Right atrium auricular region (tissue), 2 donors: ENCODE measurements around the gene TSNAXIP1. TPM values are rescaled to one million over a fixed set of nuclear protein-coding genes. Genes with fewer than 3 reads are reported as not detected.
"Not testable (repeated sequence)": the region's sequence is repeated elsewhere in the genome, so short reads cannot be mapped to it uniquely, and the experiment has no call there.

Source experiments
- DNase-seq: peaks from one replicate; pipeline ENCODE4 v3.0.0-alpha.2; 2019; ENCODE audit warnings: low spot score
- H3K27ac ChIP-seq, 2 donors: fragments of 200-600 bp; sonication (generic); 1 replicate in 1 of 2; 2 replicates in 1 of 2; pipeline ENCODE4 v1.5.1; 2016 to 2019
- H3K27me3 ChIP-seq, 2 donors: fragments of 200-600 bp; sonication (generic); one replicate each; pipeline versions ENCODE4 v1.5.1 to v1.6.0; 2017 to 2019
- H3K36me3 ChIP-seq: fragments of 200-600 bp; sonication (generic); one replicate; pipeline ENCODE4 v1.5.1; 2016
- H3K4me1 ChIP-seq, 2 donors: fragments of 200-600 bp; sonication (generic); one replicate each; pipeline versions ENCODE4 v1.5.1 to v1.6.0; 2017 to 2019
- H3K4me3 ChIP-seq, 2 donors: fragments of 200-600 bp; sonication (generic); 1 replicate in 1 of 2; 2 replicates in 1 of 2; pipeline ENCODE4 v1.5.1; 2017 to 2019; ENCODE audit warnings: mild to moderate bottlenecking in 1 of 2, moderate library complexity in 1 of 2
- H3K9me3 ChIP-seq, 2 donors: fragments of 200-600 bp; sonication (generic); one replicate each; pipeline ENCODE4 v1.5.1; 2019
- total RNA-seq, 2 donors: library from RNA; depleted of rRNA; stranded (reverse); fragments of >200 nt; gene quantifications; one replicate each; pipeline ENCODE4 v1.1.0, GENCODE V29; 2016
- TF ChIP-seq, protein P1 (sequence below), 2 donors: fragments of 200-600 bp; sonication (generic); IDR thresholded peaks; one replicate each; pipeline ENCODE4 v1.5.1; 2019; ENCODE audit warnings: antibody characterized with exemption in 2 of 2

TSNAXIP1 gene
- total RNA-seq, 2 donors from 2014 or later = 0.55 TPM; not detected in 1

DNA sequence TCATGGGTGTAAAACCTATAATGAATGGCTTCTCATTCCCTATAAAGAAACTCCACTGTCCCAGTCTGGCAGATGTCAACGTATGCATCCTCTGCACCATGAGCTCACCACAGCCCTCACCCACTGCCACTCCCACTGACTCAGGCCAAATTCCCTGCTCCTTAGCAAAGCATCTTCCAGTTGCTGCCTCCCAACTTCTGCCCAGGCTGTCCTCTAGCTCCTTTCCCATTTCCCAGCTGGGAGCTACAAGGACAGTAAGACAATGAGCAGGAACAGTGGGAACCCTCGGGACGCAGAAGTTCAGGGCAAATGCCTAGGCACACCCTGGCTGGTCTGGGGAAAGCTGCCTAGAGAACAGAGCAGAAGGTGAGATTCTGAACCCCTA is 26.3 kb downstream of the TSNAXIP1 start:
- DNase-seq = no peak

DNA sequence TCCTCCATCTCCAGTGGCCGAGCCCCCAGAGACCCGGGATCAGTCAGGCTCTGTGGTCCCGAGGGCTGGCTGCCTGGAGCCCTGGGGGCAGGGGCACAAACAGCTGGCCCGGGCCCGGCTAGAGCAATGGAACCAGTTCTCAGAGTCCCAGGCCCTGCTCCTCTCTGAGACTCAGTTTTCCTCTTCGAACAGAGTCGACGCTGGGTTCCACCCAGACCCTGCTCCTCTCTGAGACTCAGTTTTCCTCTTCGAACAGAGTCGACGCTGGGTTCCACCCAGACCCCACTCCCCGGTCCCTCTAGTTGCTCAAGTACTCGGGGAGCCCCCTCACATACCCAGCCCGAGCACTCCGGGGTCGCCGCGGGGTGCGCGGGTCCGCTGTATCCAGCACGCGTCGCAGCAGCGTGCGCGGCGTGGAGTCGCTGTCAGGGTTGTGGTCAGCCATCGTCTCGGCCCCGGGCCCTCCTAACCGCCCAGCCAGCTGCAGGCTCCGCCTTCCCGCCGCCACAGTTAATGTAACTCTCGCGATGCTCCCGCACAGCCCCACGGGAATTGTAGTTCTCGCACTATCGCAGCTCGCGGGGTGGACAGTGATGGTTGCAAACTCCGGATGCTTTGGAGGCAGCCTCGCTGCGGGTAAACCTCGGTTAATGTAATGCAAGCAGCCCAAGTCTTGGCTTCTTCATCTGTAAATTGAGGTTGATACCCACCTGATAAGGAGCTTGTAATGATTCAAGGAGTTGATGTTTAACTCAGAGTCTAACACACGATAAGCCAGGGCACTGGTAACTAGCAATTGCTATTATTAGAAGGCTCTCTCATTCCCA is 26.9 kb downstream of the TSNAXIP1 start:
- Histone ChIP-seq H3K4me1 (peaks cover 0 to 17% of the 10 kb centered on the region in 2 donors), H3K27ac (peak overlapping the region; percentile 69 to 70), H3K27me3 (no peaks in the 10 kb centered on the region), H3K4me3 (peak overlapping the region; percentile 76 to 98), H3K36me3 (peaks cover 27% of the 10 kb centered on the region), H3K9me3 (no peaks in the 10 kb centered on the region)
- TF ChIP-seq, protein P1, sequence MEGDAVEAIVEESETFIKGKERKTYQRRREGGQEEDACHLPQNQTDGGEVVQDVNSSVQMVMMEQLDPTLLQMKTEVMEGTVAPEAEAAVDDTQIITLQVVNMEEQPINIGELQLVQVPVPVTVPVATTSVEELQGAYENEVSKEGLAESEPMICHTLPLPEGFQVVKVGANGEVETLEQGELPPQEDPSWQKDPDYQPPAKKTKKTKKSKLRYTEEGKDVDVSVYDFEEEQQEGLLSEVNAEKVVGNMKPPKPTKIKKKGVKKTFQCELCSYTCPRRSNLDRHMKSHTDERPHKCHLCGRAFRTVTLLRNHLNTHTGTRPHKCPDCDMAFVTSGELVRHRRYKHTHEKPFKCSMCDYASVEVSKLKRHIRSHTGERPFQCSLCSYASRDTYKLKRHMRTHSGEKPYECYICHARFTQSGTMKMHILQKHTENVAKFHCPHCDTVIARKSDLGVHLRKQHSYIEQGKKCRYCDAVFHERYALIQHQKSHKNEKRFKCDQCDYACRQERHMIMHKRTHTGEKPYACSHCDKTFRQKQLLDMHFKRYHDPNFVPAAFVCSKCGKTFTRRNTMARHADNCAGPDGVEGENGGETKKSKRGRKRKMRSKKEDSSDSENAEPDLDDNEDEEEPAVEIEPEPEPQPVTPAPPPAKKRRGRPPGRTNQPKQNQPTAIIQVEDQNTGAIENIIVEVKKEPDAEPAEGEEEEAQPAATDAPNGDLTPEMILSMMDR (IDR thresholded peaks at IDR 0.05) = no peak
- peak; percentile 96 for DNase-seq

More for the DNA sequence above, 26.3 kb downstream of the TSNAXIP1 start:
- TF ChIP-seq, protein P1 (IDR thresholded peaks at IDR 0.05) = no peak
- H3K27ac ChIP-seq = peak overlapping the region; percentile 69 to 70
- peaks cover 0 to 17% of the 10 kb centered on the region in 2 donors for H3K4me1 ChIP-seq
- peaks cover 33% of the 10 kb centered on the region for H3K36me3 ChIP-seq
- H3K27me3 ChIP-seq = no peaks in the 10 kb centered on the region
- peak overlapping the region; percentile 76 to 98 for H3K4me3 ChIP-seq
- H3K9me3 ChIP-seq = no peaks in the 10 kb centered on the region

GRCh38 chr16:67834242-67834614 is 27.5 kb downstream of the TSNAXIP1 start:
- no peaks in the 10 kb centered on the region for H3K9me3 ChIP-seq
- H3K4me3 ChIP-seq = peak overlapping the region; percentile 76 to 98
- no peak for DNase-seq
- H3K27ac ChIP-seq = peak overlapping the region; percentile 69 to 70
- TF ChIP-seq, protein P1 (IDR thresholded peaks at IDR 0.05) = no peak
- H3K4me1 ChIP-seq = peaks cover 0 to 17% of the 10 kb centered on the region in 2 donors
- peaks cover 21% of the 10 kb centered on the region for H3K36me3 ChIP-seq
- no peaks in the 10 kb centered on the region for H3K27me3 ChIP-seq

DNA sequence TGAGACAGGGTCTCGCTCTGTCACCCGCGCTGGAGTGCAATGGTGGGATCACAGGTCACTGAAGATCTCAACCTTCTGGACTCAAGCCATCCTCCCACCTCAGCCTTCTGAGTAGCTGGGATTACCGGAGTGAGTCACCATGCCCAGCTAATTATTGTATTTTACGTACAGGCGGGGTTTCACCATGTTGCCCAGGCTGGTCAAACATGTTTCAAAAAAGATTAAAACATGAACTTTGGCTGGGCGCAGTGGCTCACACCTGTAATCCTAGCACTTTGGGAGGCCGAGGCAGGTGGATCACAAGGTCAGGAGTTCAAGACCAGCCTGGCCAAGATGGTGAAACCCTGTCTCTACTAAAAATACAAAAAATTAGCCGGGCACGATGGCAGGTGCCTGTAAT is 30.5 kb downstream of the TSNAXIP1 start:
- H3K36me3 ChIP-seq, H3K27ac ChIP-seq, H3K9me3 ChIP-seq, H3K4me3 ChIP-seq, H3K27me3 ChIP-seq, DNase-seq: not testable (repeated sequence)
- H3K4me1 ChIP-seq = peaks cover 0 to 21% of the 10 kb centered on the region in 2 donors

DNA sequence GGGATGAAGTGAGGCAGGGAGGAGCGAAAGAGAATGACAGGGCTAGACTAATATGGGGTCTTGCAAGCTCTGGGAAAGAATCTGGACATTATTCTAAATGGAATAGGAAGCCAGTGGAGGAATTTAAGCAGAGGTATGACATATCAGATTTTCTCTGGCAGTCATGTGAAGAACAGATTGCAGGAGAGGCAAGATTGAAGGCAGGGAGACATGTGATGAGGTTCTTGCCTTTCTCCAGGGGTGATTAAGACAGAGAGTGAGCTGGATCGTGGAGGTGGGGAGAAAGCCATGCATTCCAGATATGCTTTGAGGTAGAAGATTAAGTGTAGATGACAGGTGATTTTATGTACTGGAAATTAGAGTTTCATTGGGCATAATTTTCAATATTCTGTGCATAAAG is 31.1 kb downstream of the TSNAXIP1 start:
- Histone ChIP-seq H3K4me1 (peaks cover 0 to 21% of the 10 kb centered on the region in 2 donors), H3K27me3 (no peaks in the 10 kb centered on the region), H3K4me3 (no peak overlapping the region)

DNA sequence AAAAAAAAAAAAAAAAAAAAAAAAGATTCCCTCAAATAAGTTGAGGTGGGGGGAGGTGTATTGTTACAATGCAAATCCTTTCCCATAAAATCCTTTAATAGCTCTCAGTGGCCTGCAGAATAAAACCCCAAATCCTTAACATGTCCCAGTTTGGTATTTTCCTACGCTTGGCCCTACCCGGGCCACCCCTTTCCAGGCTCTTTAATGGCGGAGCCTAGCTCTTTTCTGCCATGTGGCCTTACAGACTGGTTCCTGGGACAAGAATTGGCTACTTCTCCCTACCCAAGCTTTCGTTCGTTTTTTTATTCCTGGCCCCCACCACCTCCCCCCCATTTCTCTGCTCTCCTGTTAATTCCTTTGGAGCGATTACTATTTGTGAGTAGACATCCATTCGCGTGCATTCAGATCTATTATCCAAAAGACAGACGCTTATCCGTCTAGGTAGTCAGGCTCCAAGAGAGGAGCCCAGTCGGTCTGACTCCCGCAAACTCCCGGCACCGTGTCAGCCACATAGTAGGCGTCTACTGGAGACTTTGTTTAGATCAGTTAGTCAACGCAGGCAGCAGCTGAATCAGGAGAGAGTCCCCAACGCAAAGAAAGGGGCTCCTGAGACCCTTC is 34.6 kb downstream of the TSNAXIP1 start:
- Histone ChIP-seq H3K4me1 (peaks cover 0 to 43% of the 10 kb centered on the region in 2 donors), H3K4me3 (peak overlapping the region; percentile 77 to 99)
- TF ChIP-seq, protein P1 (IDR thresholded peaks at IDR 0.05) = no peak

More for the DNA sequence above, 31.1 kb downstream of the TSNAXIP1 start:
- DNase-seq = no peak
- TF ChIP-seq, protein P1 (IDR thresholded peaks at IDR 0.05) = no peak
- Histone ChIP-seq H3K9me3 (no peaks in the 10 kb centered on the region), H3K27ac (no peak overlapping the region), H3K36me3 (no peaks in the 10 kb centered on the region)

More for the DNA sequence above, 34.6 kb downstream of the TSNAXIP1 start:
- H3K9me3 ChIP-seq = no peaks in the 10 kb centered on the region
- H3K36me3 ChIP-seq = no peaks in the 10 kb centered on the region
- H3K27ac ChIP-seq = peak overlapping the region; percentile 99 to 100
- no peaks in the 10 kb centered on the region for H3K27me3 ChIP-seq
- no peak for DNase-seq
